GM12878 (cell line): ENCODE results near the gene CDK7. TPM values are rescaled to one million over a fixed set of nuclear protein-coding genes. Genes with fewer than 3 reads are reported as not detected.

ENCODE experiments used
- ATAC-seq: fragments of 200-7000 bp; cut with Tn5 transposase; 3 replicates; pipeline ENCODE4 v1.9.1; 2020; ENCODE audit warnings: mild to moderate bottlenecking, moderate library complexity
- BruUV-seq: library from RNA; stranded (reverse); fragments of 400-500 nt; replicated peaks from 2 replicates; lab custom pipeline; 2021; lab: Mats Ljungman, UMichigan
- CTCF ChIA-PET: fragments of 300-600 bp; sonication (Branson Sonifier 250); formaldehyde crosslinking; extraction: SDS; loops from one replicate; lab custom pipeline; 2021; ENCODE audit warnings: inconsistent platforms; lab: Yijun Ruan, JAX
- POLR2A ChIA-PET: fragments of 350-600 bp; formaldehyde crosslinking; extraction: SDS; loops from one replicate; lab custom pipeline; 2021; ENCODE audit warnings: inconsistent platforms; lab: Charles Lee
- RAD21 ChIA-PET: fragments of 300-600 bp; sonication (Branson Sonifier 250); formaldehyde crosslinking; loops from one replicate; lab custom pipeline; 2023; ENCODE audit warnings: antibody characterized with exemption; ENCODE audit not compliant: unreplicated experiment; lab: Charles Lee
- SMC1A ChIA-PET: fragments of 300-600 bp; sonication (Branson Sonifier 250); formaldehyde crosslinking; loops from one replicate; lab custom pipeline; 2023; ENCODE audit not compliant: unreplicated experiment, uncharacterized antibody; lab: Charles Lee
- DNase-seq: peaks from one replicate; pipeline ENCODE4 v3.0.0-alpha.2; 2011; ENCODE audit warnings: low read depth, low spot score
- FAIRE-seq: peaks from 3 replicates; lab custom pipeline; 2011; peaks lifted over from hg19 to GRCh38; lab: Jason Lieb, UNC
- H2AFZ ChIP-seq: 2 replicates; pipeline ENCODE4 v1.6.0; 2011; ENCODE audit warnings: low read depth, low read length, control low read depth; ENCODE audit not compliant: control insufficient read depth
- H3K27ac ChIP-seq: 2 replicates; pipeline ENCODE4 v1.5.1; 2011; ENCODE audit warnings: control low read depth; ENCODE audit not compliant: control insufficient read depth, insufficient read depth
- H3K27me3 ChIP-seq, 2 experiments: replicated peaks in 1 of 2; 2 replicates each; pipeline versions ENCODE4 v1.6.0 to v1.6.1; 2011; ENCODE audit warnings: low read length in 1 of 2; ENCODE audit not compliant: control insufficient read depth in 2 of 2, insufficient read depth in 2 of 2
- H3K36me3 ChIP-seq, 2 experiments: 2 replicates each; pipeline ENCODE4 v1.5.1; 2011; ENCODE audit warnings: low read length in 1 of 2; ENCODE audit not compliant: control insufficient read depth in 2 of 2, insufficient read depth in 2 of 2
- H3K4me1 ChIP-seq: 2 replicates; pipeline ENCODE4 v1.6.1; 2011; ENCODE audit warnings: mild to moderate bottlenecking, low read length, moderate library complexity, mixed read lengths; ENCODE audit not compliant: control insufficient read depth, insufficient read depth
- H3K4me2 ChIP-seq: 2 replicates; pipeline ENCODE4 v1.6.0; 2011; ENCODE audit warnings: control low read depth; ENCODE audit not compliant: control insufficient read depth, insufficient read depth
- H3K4me3 ChIP-seq: fragments of 200-600 bp; sonication (generic); 2 replicates; pipeline ENCODE4 v1.5.1; 2016
- H3K79me2 ChIP-seq: 2 replicates; pipeline ENCODE4 v1.6.0; 2011; ENCODE audit warnings: low read length; ENCODE audit not compliant: control insufficient read depth, insufficient read depth
- H3K9ac ChIP-seq: 2 replicates; pipeline ENCODE4 v1.8.0; 2011; ENCODE audit warnings: low read length, control low read depth, mixed read lengths; ENCODE audit not compliant: control insufficient read depth, insufficient read depth
- H3K9me3 ChIP-seq: replicated peaks from 3 replicates; pipeline ENCODE4 v1.5.1; 2011; ENCODE audit warnings: mild to moderate bottlenecking, low read length; ENCODE audit not compliant: control insufficient read depth, insufficient read depth
- H4K20me1 ChIP-seq: 2 replicates; pipeline ENCODE4 v1.6.0; 2011; ENCODE audit not compliant: control insufficient read depth, insufficient read depth
- ATF7 ChIP-seq: fragments of 450-650 bp; IDR thresholded peaks from 2 replicates; pipeline ENCODE4 v1.6.1; 2016; ENCODE audit warnings: low read depth, mild to moderate bottlenecking
- CBFB ChIP-seq: IDR thresholded peaks from 2 replicates; pipeline ENCODE4 v1.6.1; 2016; ENCODE audit warnings: antibody characterized with exemption, low read depth
- CHD1 ChIP-seq: IDR thresholded peaks from 2 replicates; pipeline ENCODE4 v1.6.1; 2012; ENCODE audit warnings: low read depth, low read length, improper control_type of control experiment
- DPF2 ChIP-seq: fragments of 450-650 bp; IDR thresholded peaks from 2 replicates; pipeline ENCODE4 v1.6.1; 2017; ENCODE audit warnings: mild to moderate bottlenecking
- HDAC6 ChIP-seq: fragments of 200-600 bp; sonication (generic); IDR thresholded peaks from one replicate; pipeline ENCODE4 v1.8.0; 2017; ENCODE audit warnings: antibody characterized with exemption; ENCODE audit not compliant: unreplicated experiment
- KLF5 ChIP-seq: fragments of 450-650 bp; IDR thresholded peaks from 2 replicates; pipeline ENCODE4 v1.6.1; 2014; ENCODE audit warnings: mild to moderate bottlenecking; ENCODE audit not compliant: partially characterized antibody
- MEF2B ChIP-seq: fragments of 450-650 bp; IDR thresholded peaks from 2 replicates; pipeline ENCODE4 v1.6.1; 2018; ENCODE audit warnings: mild to moderate bottlenecking, moderate library complexity; ENCODE audit not compliant: partially characterized antibody, poor library complexity, severe bottlenecking
- RAD51 ChIP-seq: fragments of 450-650 bp; IDR thresholded peaks from 2 replicates; pipeline ENCODE4 v1.6.1; 2016; ENCODE audit warnings: moderate library complexity, mild to moderate bottlenecking, inconsistent platforms
- RBBP5 ChIP-seq: fragments of 200-600 bp; sonication (generic); conservative IDR thresholded peaks from 2 replicates; pipeline ENCODE4 v1.6.1; 2016
- RELA ChIP-seq: fragments of 450-650 bp; IDR thresholded peaks from 2 replicates; pipeline ENCODE4 v1.8.0; 2014; ENCODE audit warnings: borderline replicate concordance; ENCODE audit not compliant: partially characterized antibody
- REST ChIP-seq: IDR thresholded peaks from 2 replicates; pipeline ENCODE4 v1.6.1; 2012; ENCODE audit warnings: mild to moderate bottlenecking, low read depth, low read length
- RUNX3 ChIP-seq: IDR thresholded peaks from 2 replicates; pipeline ENCODE4 v1.6.1; 2012; ENCODE audit warnings: low read length, inconsistent platforms
- SMC3 ChIP-seq: IDR thresholded peaks from 2 replicates; pipeline ENCODE4 v1.6.1; 2011; ENCODE audit warnings: low read length, improper control_type of control experiment, borderline replicate concordance
- SREBF1 ChIP-seq: IDR thresholded peaks from 2 replicates; pipeline ENCODE4 v1.6.1; 2012; ENCODE audit warnings: mild to moderate bottlenecking, low read length
- USF1 ChIP-seq: IDR thresholded peaks from 2 replicates; pipeline ENCODE4 v1.6.1; 2011; ENCODE audit warnings: borderline replicate concordance, low read depth, mild to moderate bottlenecking, moderate library complexity, mixed read lengths, low read length; ENCODE audit not compliant: insufficient read depth; ENCODE audit errors: extremely low read length
- ZNF687 ChIP-seq: fragments of 450-650 bp; IDR thresholded peaks from 2 replicates; pipeline ENCODE4 v1.6.1; 2017; ENCODE audit warnings: mild to moderate bottlenecking, moderate library complexity
- WGBS: methylation state at CpG from one replicate; pipeline ENCODE4 v1.1.6; 2016; ENCODE audit warnings: low lambda C conversion rate; ENCODE audit not compliant: insufficient replicate concordance, insufficient coverage; ENCODE audit errors: missing lambda C conversion rate; 5-methylcytosine and 5-hydroxymethylcytosine counted together
- in situ Hi-C: fragments of 300-500 bp; cut with MboI; formaldehyde crosslinking; loops from 9 replicates; pipeline ENCODE4 v1.14.3; 2018; ENCODE audit warnings: mixed read lengths
- intact Hi-C: fragments of 100-400 bp; cut with micrococcal nuclease; formaldehyde crosslinking; loops from one replicate; pipeline ENCODE4 v1.14.2; 2022; ENCODE audit not compliant: unreplicated experiment
- polyA plus RNA-seq, 11 experiments: library from polyadenylated mRNA; depleted of rRNA in 4 of 11; unstranded in 6 of 11; stranded (reverse) in 5 of 11; fragments of >200 nt; fragmentation: Nextera tagmentation in 4 of 11; fragmentation: Illumina TruSeq in 1 of 11; extraction: Ambion mirVana in 4 of 11; extraction: Trizol in 1 of 11; gene quantifications; 1 replicate in 1 of 11; 2 replicates in 10 of 11; pipeline versions ENCODE4 v1.2.1 to v1.2.3, GENCODE V29; 2011 to 2016; ENCODE audit warnings: inconsistent platforms in 2 of 11, missing spikeins in 2 of 11, low read depth in 1 of 11
- total RNA-seq, 4 experiments: library from RNA; depleted of rRNA in 3 of 4; stranded (reverse); fragments of >200 nt in 3 of 4; fragmentation: Illumina TruSeq in 1 of 4; extraction: Trizol in 1 of 4; gene quantifications; 2 replicates each; pipeline versions ENCODE4 v1.2.1 to v1.2.3, GENCODE V29; 2013 to 2021

CDK7 gene
- total and polyA plus RNA-seq, 10 of the 15 experiments (the other 5 are each of a cell fraction or from before 2014, with no cell fraction given) = 26.0 to 93.9 (median 43.0) TPM

- ChIA-PET SMC1A (interaction anchor here (0.7 to 2.2 kb wide), 2 partner anchors 17 to 126 kb away, joined by 3 to 6 read pairs; no protein-coding TSS in a partner anchor), CTCF (interaction anchor here (0.7 to 1.3 kb wide), 4 partner anchors 13 to 188 kb away, joined by 3 to 6 read pairs (median 3); partner anchors contain the start of genes CCDC125 and SLC30A5), RAD21 (no interaction called here), POLR2A (interaction anchor here (0.5 to 1.1 kb wide), 4 partner anchors 9 to 129 kb away, joined by 3 to 4 read pairs (median 3); no protein-coding TSS in a partner anchor)
- Histone ChIP-seq H3K36me3 (peaks cover 0 to 14% of the 10 kb centered on the region in 2 experiments; a peak in 1 of 4 replicates), H3K9me3 (no peaks in the 10 kb centered on the region), H3K9ac (no peak overlapping the region), H3K27ac (no peak overlapping the region), H3K4me3 (no peak overlapping the region), H3K4me2 (no peak overlapping the region), H3K27me3 (no peaks in the 10 kb centered on the region), H3K79me2 (no peaks in the 10 kb centered on the region), H2AFZ (no peak overlapping the region), H4K20me1 (no peaks in the 10 kb centered on the region), H3K4me1 (no peaks in the 10 kb centered on the region)
- no peak for DNase-seq
- no TSS peak for BruUV-seq
- WGBS = 91% methylated on average over 1 of the region's 1 CpG
- in situ Hi-C loops (no loop called here), intact Hi-C loops (no loop called here)
- FAIRE-seq = no peak
- no peak for ATAC-seq
- TF ChIP-seq REST (no peak), ZNF687 (no peak), RUNX3 (no peak), CHD1 (no peak), SREBF1 (no peak), RBBP5 (no peak), MEF2B (no peak), CBFB (no peak), HDAC6 (no peak), SMC3 (no peak), ATF7 (no peak), DPF2 (no peak), RELA (no peak), RAD51 (no peak), USF1 (no peak), KLF5 (no peak)
These were observed 46.4 kb downstream of the CDK7 start for GRCh38 chr5:69281114-69281513.
